A172 (cell line): ENCODE data around the gene TRAM2. TPM values are rescaled to one million over a fixed set of nuclear protein-coding genes. Genes with fewer than 3 reads are reported as not detected.

ENCODE experiments used
- DNase-seq: peaks from one replicate; pipeline ENCODE4 v3.0.0-alpha.2; 2015; ENCODE audit warnings: low spot score
- total RNA-seq: library from RNA; depleted of rRNA; stranded (reverse); fragments of >200 nt; shearing (Covaris generic); gene quantifications from 2 replicates; pipeline ENCODE4 v1.2.3, GENCODE V29; 2014

The TRAM2 gene
- total RNA-seq, 1 experiment from 2014 or later, result 91.1 TPM

DNA sequence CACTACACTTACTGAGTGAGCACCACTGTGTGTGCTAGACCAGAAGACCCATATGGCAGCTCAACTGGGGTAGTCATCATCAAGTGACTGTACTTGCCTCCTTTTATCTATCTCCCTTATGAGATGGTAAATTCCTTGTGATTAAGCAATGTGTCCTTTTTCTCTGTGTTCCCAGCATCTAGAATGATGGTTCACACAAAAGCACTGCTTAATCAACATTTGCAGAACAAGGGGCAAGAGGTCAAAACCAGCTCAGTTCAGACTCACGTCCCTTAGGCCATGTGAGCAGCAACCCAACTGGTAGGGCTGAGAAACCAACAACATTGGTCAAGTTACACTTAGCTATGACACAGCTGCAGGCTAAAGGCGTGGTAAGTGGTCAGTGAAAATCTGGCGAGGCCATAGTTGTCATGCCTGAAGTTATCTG lies 10.0 kb downstream of the TRAM2 start:
- DNase-seq, result peak; percentile 58

DNA sequence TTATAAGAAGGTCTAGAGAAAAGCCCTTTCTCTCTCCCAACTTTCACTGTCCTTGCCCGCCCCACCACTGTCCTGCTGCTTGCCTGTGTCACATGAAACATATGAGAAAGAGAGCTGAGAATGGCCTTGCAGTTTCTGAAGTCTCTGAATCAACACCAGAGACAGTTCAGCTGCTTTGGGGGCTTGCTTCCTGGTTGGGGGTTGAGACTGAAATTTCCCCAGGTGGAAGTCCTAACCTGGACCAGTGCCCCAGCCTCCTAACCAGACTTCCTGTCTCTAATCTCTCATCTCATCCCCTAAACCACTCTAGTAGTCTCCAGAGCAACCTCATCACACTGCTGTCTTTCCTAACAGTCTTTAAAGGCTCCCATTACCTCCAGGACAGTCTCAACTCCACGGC lies 10.7 kb downstream of the TRAM2 start:
- no peak for DNase-seq

- no peak for DNase-seq
Measured at GRCh38 chr6:52564856-52565255, 12.0 kb downstream of the TRAM2 start.

- no peak for DNase-seq
Measured at GRCh38 chr6:52562911-52563310, 13.9 kb downstream of the TRAM2 start.

GRCh38 chr6:52560462-52560861 lies 16.4 kb downstream of the TRAM2 start:
- no peak for DNase-seq

- DNase-seq, result no peak
Measured at GRCh38 chr6:52558266-52559000, 18.4 kb downstream of the TRAM2 start.

DNA sequence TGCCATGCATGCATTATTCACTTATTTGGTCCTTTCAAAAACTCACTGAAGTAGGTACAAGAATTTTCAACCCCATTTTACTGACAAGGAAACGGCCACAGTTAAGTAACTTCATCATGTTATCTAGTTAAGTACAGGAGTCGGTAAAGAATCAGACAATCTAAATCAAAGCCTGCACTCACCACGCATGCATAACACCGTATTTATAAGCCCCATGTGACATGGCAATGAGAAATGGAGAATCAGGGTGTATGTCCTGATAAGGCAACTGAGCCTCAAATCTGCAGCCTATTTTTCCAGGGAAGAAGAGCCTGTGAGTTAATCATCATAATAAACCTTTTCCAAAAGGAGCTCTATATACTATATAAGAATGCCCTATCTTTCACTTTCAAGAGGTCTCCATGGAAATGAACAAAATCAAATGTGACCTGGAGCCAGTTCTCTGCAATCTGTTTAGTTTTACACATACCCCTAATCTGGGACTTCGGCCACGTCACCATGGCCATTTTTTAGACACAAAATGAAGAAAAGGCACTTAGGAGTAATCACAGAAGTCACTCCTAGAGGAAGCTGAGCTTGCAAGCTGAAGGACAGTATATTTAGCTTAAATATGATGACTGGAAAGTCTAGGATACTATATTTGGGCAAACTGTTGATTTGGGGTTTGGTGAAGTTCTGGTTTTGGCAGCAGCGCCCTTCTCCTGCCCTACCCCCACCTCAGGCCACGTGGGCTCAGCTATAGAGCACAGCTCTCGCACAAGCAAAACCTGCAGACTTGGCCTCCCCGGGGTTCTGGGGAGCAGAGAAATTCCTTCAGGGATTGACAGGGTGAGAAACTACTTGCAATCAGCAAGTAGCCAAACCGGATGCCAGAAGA lies 19.2 kb downstream of the TRAM2 start:
- DNase-seq, result no peak

DNA sequence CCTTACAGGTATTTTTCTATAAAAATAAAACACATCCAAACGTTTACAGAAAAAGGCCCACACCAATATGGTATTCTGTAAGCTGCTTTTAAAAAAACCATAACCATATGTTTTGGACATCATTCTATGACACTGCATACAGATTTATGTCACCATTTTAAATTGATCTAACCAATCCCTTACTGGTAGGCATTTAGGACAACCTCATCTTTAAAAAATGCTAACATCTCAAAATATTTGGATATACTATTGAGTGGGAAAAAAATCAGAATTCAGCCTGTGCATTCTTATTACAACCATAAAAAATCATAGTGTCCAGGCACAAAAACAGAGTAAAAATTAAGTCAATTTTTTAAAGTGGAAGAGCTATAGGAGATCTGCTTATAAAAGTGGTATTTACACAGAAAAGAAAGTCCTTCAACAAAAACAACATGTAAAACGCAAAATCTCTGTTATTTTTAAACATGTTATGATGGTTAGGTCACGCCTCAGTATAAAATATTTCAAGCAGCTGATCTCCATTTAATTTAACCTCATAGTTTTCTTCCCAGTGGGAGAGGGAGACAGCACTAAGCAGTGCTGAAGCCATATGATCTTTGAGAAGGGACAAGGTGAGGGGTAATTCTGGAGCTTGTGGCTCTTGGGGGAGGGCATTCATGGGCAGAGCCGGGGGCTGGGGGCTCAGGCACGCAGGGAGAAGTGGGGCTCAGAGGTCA lies 21.2 kb downstream of the TRAM2 start:
- no peak for DNase-seq

DNA sequence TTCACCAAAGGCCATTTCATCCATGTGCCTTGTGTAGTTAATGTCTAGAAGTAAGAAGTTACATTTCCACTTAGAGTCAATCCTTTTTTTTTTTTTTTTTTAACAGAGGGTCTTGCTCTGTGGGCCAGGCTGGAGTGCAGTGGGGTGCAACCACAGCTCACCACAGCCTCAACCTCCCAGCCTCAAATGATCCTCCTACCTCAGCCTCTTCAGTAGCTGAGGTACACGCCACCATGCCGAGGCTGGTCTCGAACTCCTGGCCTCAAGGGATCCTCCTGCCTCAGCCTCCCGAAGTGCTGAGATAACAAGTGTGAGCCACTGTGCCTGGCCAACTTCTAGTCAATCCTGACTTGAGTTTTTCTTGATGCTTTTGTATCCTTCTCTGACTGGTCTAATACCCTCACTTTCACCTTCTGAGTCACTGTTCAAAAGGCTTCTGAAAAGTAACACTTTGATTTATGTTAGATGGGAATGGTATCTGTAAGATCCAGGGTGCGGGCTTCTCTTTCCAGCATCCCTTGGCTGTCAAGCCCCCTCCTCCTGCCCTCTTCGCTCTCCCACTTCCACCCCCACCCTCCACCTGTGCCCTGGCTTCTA lies 22.1 kb downstream of the TRAM2 start:
- DNase-seq, result no peak

- DNase-seq, result no peak
Measured at GRCh38 chr6:52553719-52554118, 23.1 kb downstream of the TRAM2 start.

- no peak for DNase-seq
Measured at GRCh38 chr6:52553158-52553557, 23.7 kb downstream of the TRAM2 start.

DNA sequence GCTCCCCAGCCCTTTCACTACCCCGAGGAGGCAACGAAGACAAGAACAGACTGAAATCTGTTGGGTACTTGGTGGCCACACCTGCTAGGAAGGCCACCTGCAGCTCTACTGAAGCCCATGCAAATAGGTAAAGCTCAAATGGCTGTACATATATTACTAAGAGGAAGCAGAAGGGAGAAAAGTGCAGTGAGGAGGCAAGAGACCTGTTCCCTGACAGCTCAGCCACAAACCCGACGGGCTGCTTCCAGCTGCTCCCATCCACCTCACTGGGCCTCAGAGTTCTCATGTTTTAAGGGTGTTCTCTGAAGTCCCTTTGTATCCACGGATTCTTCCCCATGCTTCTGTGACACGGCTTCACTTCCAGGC lies 24.6 kb downstream of the TRAM2 start:
- no peak for DNase-seq

GRCh38 chr6:52551483-52552277 lies 25.2 kb downstream of the TRAM2 start:
- peak; percentile 90 for DNase-seq

- DNase-seq, result no peak
Measured at GRCh38 chr6:52550870-52551269, 26.0 kb downstream of the TRAM2 start.

GRCh38 chr6:52550014-52550575 lies 26.8 kb downstream of the TRAM2 start:
- no peak for DNase-seq

DNA sequence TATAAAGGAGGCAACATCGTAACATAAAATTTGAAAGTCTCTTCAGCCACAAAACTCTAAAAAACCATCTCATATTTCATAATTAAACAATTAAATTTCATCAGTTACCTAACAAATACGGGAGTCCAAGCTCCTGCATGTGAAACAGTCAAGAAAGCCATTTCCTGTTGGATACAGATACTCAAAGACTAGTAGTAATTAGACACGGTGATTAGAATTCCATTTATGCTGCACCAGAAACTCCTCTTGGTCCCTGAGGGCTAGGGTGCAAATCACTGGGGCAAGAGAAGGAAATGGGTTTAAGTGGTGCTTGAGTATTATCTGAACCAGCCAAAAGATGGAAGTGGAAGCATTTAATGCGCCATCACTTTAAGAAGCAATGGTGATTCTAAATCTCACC lies 27.4 kb downstream of the TRAM2 start:
- no peak for DNase-seq

DNA sequence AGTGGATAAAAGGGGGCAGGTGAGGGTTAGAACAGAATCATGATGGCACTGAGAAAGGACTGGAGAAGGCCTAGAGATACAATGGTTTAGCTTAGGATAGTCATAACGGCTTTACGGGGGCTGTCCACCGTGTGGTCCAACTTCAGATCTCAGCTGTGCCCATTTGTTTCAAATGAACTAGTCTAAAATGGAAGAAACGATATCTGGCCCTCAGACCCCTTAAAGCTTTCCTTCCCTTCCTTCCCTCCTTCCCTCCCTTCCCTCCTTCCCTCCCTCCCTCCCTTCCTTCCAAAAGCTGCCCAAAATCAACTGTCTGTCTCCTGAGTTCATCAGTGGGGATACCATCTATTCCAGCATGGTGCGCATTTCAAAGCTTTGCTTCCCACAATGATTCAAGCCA lies 27.9 kb downstream of the TRAM2 start:
- no peak for DNase-seq

- no peak for DNase-seq
Measured at GRCh38 chr6:52548353-52548713, 28.5 kb downstream of the TRAM2 start.

DNA sequence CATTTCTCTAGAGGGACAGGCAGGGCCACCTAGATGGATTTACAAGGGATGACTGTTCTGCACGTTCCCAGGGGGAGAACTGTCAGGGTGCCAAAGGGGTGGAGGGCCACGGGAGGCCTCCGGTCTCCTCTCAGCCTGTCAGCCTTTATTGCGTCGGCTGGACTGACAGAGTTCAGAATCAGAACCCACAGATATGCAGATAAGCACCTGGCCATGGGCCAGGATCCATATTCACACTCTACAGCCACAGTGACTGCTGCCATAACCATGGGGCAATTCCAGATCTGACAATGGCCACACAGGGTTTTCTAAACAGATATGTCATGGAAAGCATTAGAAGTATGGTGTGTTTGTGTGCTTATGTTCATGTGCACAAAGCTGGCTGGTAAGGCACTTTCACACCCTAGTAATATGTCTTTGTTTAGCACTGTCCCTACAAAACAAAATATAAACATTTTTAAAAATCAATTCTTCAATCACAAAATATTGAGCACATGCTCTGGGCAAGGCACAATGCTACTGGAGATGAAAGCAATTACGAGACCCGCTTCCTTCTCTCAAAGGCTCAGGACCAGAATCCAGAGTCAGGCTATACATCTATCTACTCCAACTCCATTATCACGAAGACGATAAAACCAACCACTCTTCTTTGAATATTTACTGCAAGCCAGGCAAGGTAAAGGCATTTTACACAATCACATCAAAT lies 29.1 kb downstream of the TRAM2 start:
- DNase-seq, result no peak

GRCh38 chr6:52546678-52547077 lies 30.2 kb downstream of the TRAM2 start:
- DNase-seq, result no peak
